ENCODE data around the gene MPV17L2.

- TF ChIP-seq NR3C1 (IDR thresholded peaks at IDR 0.05) (no peak), BCL3 (IDR thresholded peaks at IDR 0.05) (no peak), ATOH8 (CRISPR knock-in tag; IDR thresholded peaks at IDR 0.05; ENCODE audit: low read depth) (no peak), POLR2A (IDR thresholded peaks at IDR 0.05; ENCODE audit: low read length) (no peak), CTCF (IDR thresholded peaks at IDR 0.05) (no peak)
These were observed 27.0 kb upstream of the MPV17L2 start for GRCh38 chr19:18165794-18166544.

Measured in A549 (cell line).